HCT116 (cell line): ENCODE measurements around the gene BAIAP2.

Experiments
- CTCF ChIP-seq, 3 experiments: fragments of 200-600 bp in 1 of 3; sonication (generic) in 1 of 3; IDR thresholded peaks in 2 of 3; conservative IDR thresholded peaks in 1 of 3; 2 replicates each; pipeline ENCODE4 v1.5.1; 2012 to 2017; ENCODE audit warnings: low read depth in 2 of 3, low read length in 2 of 3, antibody characterized with exemption in 1 of 3, borderline replicate concordance in 1 of 3, control low read depth in 1 of 3, mild to moderate bottlenecking in 1 of 3, mixed read lengths in 1 of 3, mixed run types in 1 of 3, moderate library complexity in 1 of 3; ENCODE audit not compliant: insufficient read depth in 1 of 3
- EGR1 ChIP-seq: IDR thresholded peaks from 2 replicates; pipeline ENCODE4 v1.6.1; 2012; ENCODE audit warnings: low read depth
- EZH2phosphoT487 ChIP-seq: fragments of 200-600 bp; IDR thresholded peaks from 2 replicates; pipeline ENCODE4 v1.6.1; 2018; ENCODE audit warnings: antibody characterized with exemption, borderline replicate concordance
- MAX ChIP-seq: IDR thresholded peaks from 2 replicates; pipeline ENCODE4 v1.6.1; 2012
- POLR2A ChIP-seq: IDR thresholded peaks from 2 replicates; pipeline ENCODE4 v1.7.0; 2011; ENCODE audit warnings: borderline replicate concordance; ENCODE audit not compliant: insufficient read depth, insufficient read length; ENCODE audit errors: extremely low read depth
- POLR2AphosphoS5 ChIP-seq: IDR thresholded peaks from 2 replicates; pipeline ENCODE4 v1.6.1; 2011; ENCODE audit warnings: mild to moderate bottlenecking, low read depth, low read length, moderate library complexity
- RAD21 ChIP-seq: IDR thresholded peaks from 2 replicates; pipeline ENCODE4 v1.6.1; 2012; ENCODE audit warnings: low read depth, mild to moderate bottlenecking
- SIN3A ChIP-seq: IDR thresholded peaks from 2 replicates; pipeline ENCODE4 v1.6.1; 2012; ENCODE audit warnings: low read depth
- ZBTB33 ChIP-seq: IDR thresholded peaks from 2 replicates; pipeline ENCODE4 v1.6.1; 2011; ENCODE audit warnings: mild to moderate bottlenecking, low read length, moderate library complexity; ENCODE audit not compliant: insufficient replicate concordance; ENCODE audit errors: extremely low read depth
- TF ChIP-seq, protein P1 (sequence below): IDR thresholded peaks from 2 replicates; pipeline ENCODE4 v1.6.1; 2012; ENCODE audit warnings: low read depth

DNA sequence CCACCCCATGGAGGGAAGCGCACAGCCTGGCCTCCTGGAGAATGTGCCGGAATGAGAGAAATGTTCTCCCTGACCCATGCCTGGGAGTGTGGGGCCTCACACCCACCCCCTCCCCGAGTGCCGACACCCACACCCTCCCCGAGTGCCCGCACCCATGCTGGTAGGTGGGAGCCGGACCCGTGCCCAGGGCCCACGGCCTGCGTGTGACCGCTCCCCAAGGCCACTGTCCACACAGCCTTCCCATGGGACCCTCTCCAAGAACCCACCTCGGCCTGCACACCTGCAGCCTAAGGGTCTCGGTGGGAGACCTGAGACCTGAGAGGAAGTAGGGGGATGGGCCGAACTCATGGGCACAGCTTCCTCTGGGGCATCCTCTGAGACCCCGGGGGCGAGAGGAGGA, 127.0 kb downstream of the BAIAP2 start:
- TF ChIP-seq CTCF (IDR thresholded peaks at IDR 0.05 in 2 of 3, conservative IDR thresholded peaks at IDR 0.05 in 1 of 3; ENCODE audit: borderline replicate concordance in 1 of 3, insufficient read depth in 1 of 3, low read depth in 2 of 3, low read length in 2 of 3) (no peak), ZBTB33 (no peak), MAX (no peak), POLR2A (no peak), POLR2AphosphoS5 (no peak), SIN3A (no peak), RAD21 (no peak), EGR1 (no peak), EZH2phosphoT487 (no peak)
- TF ChIP-seq, protein P1, sequence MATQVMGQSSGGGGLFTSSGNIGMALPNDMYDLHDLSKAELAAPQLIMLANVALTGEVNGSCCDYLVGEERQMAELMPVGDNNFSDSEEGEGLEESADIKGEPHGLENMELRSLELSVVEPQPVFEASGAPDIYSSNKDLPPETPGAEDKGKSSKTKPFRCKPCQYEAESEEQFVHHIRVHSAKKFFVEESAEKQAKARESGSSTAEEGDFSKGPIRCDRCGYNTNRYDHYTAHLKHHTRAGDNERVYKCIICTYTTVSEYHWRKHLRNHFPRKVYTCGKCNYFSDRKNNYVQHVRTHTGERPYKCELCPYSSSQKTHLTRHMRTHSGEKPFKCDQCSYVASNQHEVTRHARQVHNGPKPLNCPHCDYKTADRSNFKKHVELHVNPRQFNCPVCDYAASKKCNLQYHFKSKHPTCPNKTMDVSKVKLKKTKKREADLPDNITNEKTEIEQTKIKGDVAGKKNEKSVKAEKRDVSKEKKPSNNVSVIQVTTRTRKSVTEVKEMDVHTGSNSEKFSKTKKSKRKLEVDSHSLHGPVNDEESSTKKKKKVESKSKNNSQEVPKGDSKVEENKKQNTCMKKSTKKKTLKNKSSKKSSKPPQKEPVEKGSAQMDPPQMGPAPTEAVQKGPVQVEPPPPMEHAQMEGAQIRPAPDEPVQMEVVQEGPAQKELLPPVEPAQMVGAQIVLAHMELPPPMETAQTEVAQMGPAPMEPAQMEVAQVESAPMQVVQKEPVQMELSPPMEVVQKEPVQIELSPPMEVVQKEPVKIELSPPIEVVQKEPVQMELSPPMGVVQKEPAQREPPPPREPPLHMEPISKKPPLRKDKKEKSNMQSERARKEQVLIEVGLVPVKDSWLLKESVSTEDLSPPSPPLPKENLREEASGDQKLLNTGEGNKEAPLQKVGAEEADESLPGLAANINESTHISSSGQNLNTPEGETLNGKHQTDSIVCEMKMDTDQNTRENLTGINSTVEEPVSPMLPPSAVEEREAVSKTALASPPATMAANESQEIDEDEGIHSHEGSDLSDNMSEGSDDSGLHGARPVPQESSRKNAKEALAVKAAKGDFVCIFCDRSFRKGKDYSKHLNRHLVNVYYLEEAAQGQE, result no peak
